H1 (cell line): ENCODE measurements around the gene DYNLT2. TPM values are rescaled to one million over a fixed set of nuclear protein-coding genes. Genes with fewer than 3 reads are reported as not detected.

Source experiments
- CTCF ChIA-PET: fragments of 300-600 bp; sonication (Branson Sonifier 250); formaldehyde crosslinking; loops from one replicate; lab custom pipeline; 2021; ENCODE audit not compliant: partially characterized antibody; lab: Charles Lee
- POLR2A ChIA-PET: fragments of 300-600 bp; sonication (Branson Sonifier 250); formaldehyde crosslinking; loops from one replicate; lab custom pipeline; 2021; ENCODE audit warnings: inconsistent platforms; ENCODE audit not compliant: partially characterized antibody; lab: Charles Lee
- DNase-seq, 2 experiments: peaks; one replicate each; pipeline versions ENCODE4 v3.0.0 to v3.0.0-alpha.2; 2010 to 2022; ENCODE audit warnings: low spot score in 2 of 2, low read depth in 1 of 2, mixed read lengths in 1 of 2
- FAIRE-seq: peaks from 2 replicates; lab custom pipeline; 2011; peaks lifted over from hg19 to GRCh38; lab: Jason Lieb, UNC
- H2AFZ ChIP-seq: 2 replicates; pipeline ENCODE4 v1.8.1; 2012; ENCODE audit warnings: low read length, inconsistent platforms
- H2AK5ac ChIP-seq: 2 replicates; pipeline ENCODE4 v1.6.1; 2013; ENCODE audit warnings: low read depth, low read length
- H2BK120ac ChIP-seq: replicated peaks from 2 replicates; pipeline ENCODE3; 2013; ENCODE audit warnings: low read depth, low read length, inconsistent platforms
- H2BK12ac ChIP-seq: 2 replicates; pipeline ENCODE4 v1.6.1; 2013; ENCODE audit warnings: low read depth, low read length
- H2BK15ac ChIP-seq: 2 replicates; pipeline ENCODE4 v1.6.1; 2013; ENCODE audit warnings: low read length
- H2BK20ac ChIP-seq: 2 replicates; pipeline ENCODE4 v1.6.1; 2013; ENCODE audit warnings: low read length
- H2BK5ac ChIP-seq: 2 replicates; pipeline ENCODE4 v1.6.1; 2013; ENCODE audit warnings: low read depth, low read length
- H3K14ac ChIP-seq: 2 replicates; pipeline ENCODE4 v1.6.1; 2013; ENCODE audit warnings: inconsistent platforms; ENCODE audit not compliant: insufficient read length
- H3K18ac ChIP-seq: 2 replicates; pipeline ENCODE4 v1.6.1; 2013; ENCODE audit warnings: low read length; ENCODE audit errors: extremely low read depth
- H3K23ac ChIP-seq: 2 replicates; pipeline ENCODE4 v1.6.1; 2013; ENCODE audit warnings: inconsistent platforms; ENCODE audit not compliant: insufficient read length
- H3K23me2 ChIP-seq: 2 replicates; pipeline ENCODE4 v1.6.1; 2013; ENCODE audit warnings: low read depth, low read length
- H3K27ac ChIP-seq: 2 replicates; pipeline ENCODE4 v1.6.1; 2011; ENCODE audit warnings: low read depth, low read length, inconsistent platforms
- H3K27me3 ChIP-seq, 4 experiments: replicated peaks in 1 of 4; 1 replicate in 1 of 4; 2 replicates in 3 of 4; pipeline versions ENCODE4 v1.6.1 to v1.8.1; 2011 to 2013; ENCODE audit warnings: low read length in 3 of 4, mild to moderate bottlenecking in 3 of 4, inconsistent platforms in 2 of 4, mixed read lengths in 2 of 4, moderate library complexity in 1 of 4; ENCODE audit not compliant: control insufficient read depth in 3 of 4, insufficient read depth in 3 of 4; ENCODE audit errors: extremely low read depth in 1 of 4
- H3K36me3 ChIP-seq, 4 experiments: 2 replicates each; pipeline versions ENCODE4 v1.6.1 to v1.8.1; 2011 to 2013; ENCODE audit warnings: mild to moderate bottlenecking in 4 of 4, low read length in 3 of 4, moderate library complexity in 2 of 4, control low read depth in 1 of 4, inconsistent platforms in 1 of 4; ENCODE audit not compliant: insufficient read depth in 4 of 4, control insufficient read depth in 2 of 4
- H3K4ac ChIP-seq: replicated peaks from 2 replicates; pipeline ENCODE3; 2013; ENCODE audit warnings: low read length, low read depth, mixed read lengths, inconsistent platforms; ENCODE audit not compliant: insufficient read length
- H3K4me1 ChIP-seq, 4 experiments: replicated peaks in 1 of 4; 1 replicate in 1 of 4; 2 replicates in 3 of 4; pipeline versions ENCODE4 v1.6.1 to v1.8.1; 2011 to 2013; ENCODE audit warnings: low read length in 3 of 4, inconsistent platforms in 2 of 4, mixed read lengths in 1 of 4; ENCODE audit not compliant: insufficient read depth in 4 of 4, control insufficient read depth in 3 of 4
- H3K4me2 ChIP-seq, 2 experiments: 2 replicates each; pipeline versions ENCODE4 v1.6.1 to v1.8.1; 2011 to 2013; ENCODE audit warnings: low read depth in 2 of 2, low read length in 2 of 2, control low read depth in 1 of 2, inconsistent platforms in 1 of 2, mild to moderate bottlenecking in 1 of 2; ENCODE audit not compliant: insufficient read depth in 1 of 2
- H3K4me3 ChIP-seq, 4 experiments: fragments of 200-600, 300-600 bp in 1 of 4; sonication (generic), shearing (Covaris generic), sonication (Bioruptor Twin) in 1 of 4; 2 replicates each; pipeline versions ENCODE4 v1.5.1 to v1.8.1; 2011 to 2016; ENCODE audit warnings: low read length in 4 of 4, low read depth in 3 of 4, control low read depth in 2 of 4, inconsistent platforms in 2 of 4, mild to moderate bottlenecking in 2 of 4, mixed read lengths in 1 of 4, moderate library complexity in 1 of 4; ENCODE audit not compliant: insufficient read depth in 2 of 4; ENCODE audit errors: extremely low read depth in 1 of 4
- H3K56ac ChIP-seq: replicated peaks from 2 replicates; pipeline ENCODE3; 2013; ENCODE audit warnings: low read depth, mild to moderate bottlenecking, mixed read lengths, low read length, inconsistent platforms; ENCODE audit not compliant: insufficient read length
- H3K79me1 ChIP-seq: 2 replicates; pipeline ENCODE4 v1.6.1; 2013; ENCODE audit warnings: low read depth, low read length, control low read depth
- H3K79me2 ChIP-seq, 2 experiments: 2 replicates each; pipeline versions ENCODE4 v1.6.1 to v1.8.1; 2012 to 2013; ENCODE audit warnings: low read length in 2 of 2, mild to moderate bottlenecking in 2 of 2, inconsistent platforms in 1 of 2; ENCODE audit not compliant: insufficient read depth in 2 of 2, control insufficient read depth in 1 of 2
- H3K9ac ChIP-seq, 4 experiments: replicated peaks in 1 of 4; 1 replicate in 1 of 4; 2 replicates in 3 of 4; pipeline versions ENCODE4 v1.6.1 to v1.8.1; 2011 to 2013; ENCODE audit warnings: low read depth in 3 of 4, low read length in 3 of 4, control low read depth in 2 of 4, mild to moderate bottlenecking in 2 of 4, moderate library complexity in 2 of 4, inconsistent platforms in 1 of 4; ENCODE audit errors: extremely low read depth in 1 of 4
- H3K9me3 ChIP-seq, 2 experiments: 2 replicates each; pipeline versions ENCODE4 v1.6.1 to v1.8.1; 2012 to 2013; ENCODE audit warnings: mild to moderate bottlenecking in 2 of 2, moderate library complexity in 2 of 2, control low read depth in 1 of 2, inconsistent platforms in 1 of 2, low read depth in 1 of 2, low read length in 1 of 2, mixed read lengths in 1 of 2; ENCODE audit not compliant: insufficient read depth in 2 of 2
- H4K20me1 ChIP-seq, 2 experiments: replicated peaks in 1 of 2; 2 replicates each; pipeline versions ENCODE3 to v1.8.1; 2011 to 2013; ENCODE audit warnings: inconsistent platforms in 2 of 2, low read length in 2 of 2, mild to moderate bottlenecking in 1 of 2; ENCODE audit not compliant: insufficient read depth in 2 of 2, control insufficient read depth in 1 of 2
- H4K5ac ChIP-seq: 2 replicates; pipeline ENCODE4 v1.6.1; 2013; ENCODE audit warnings: low read length, low read depth, mixed read lengths, inconsistent platforms; ENCODE audit not compliant: insufficient read length
- H4K8ac ChIP-seq: 2 replicates; pipeline ENCODE4 v1.8.0; 2013; ENCODE audit warnings: mild to moderate bottlenecking, moderate library complexity, low read length, inconsistent platforms; ENCODE audit not compliant: insufficient read depth; ENCODE audit errors: extremely low read depth
- H4K91ac ChIP-seq: replicated peaks from 2 replicates; pipeline ENCODE3; 2013; ENCODE audit warnings: low read length, mixed read lengths, inconsistent platforms; ENCODE audit not compliant: insufficient read length
- CEBPB ChIP-seq: IDR thresholded peaks from 2 replicates; pipeline ENCODE4 v1.6.1; 2012; ENCODE audit warnings: low read depth, low read length
- E2F6 ChIP-seq: IDR thresholded peaks from 2 replicates; pipeline ENCODE4 v1.6.1; 2012; ENCODE audit warnings: inconsistent platforms
- NRF1 ChIP-seq: IDR thresholded peaks from 2 replicates; pipeline ENCODE4 v1.6.1; 2011; ENCODE audit warnings: mild to moderate bottlenecking, low read depth, low read length, improper control_type of control experiment
- RXRA ChIP-seq: IDR thresholded peaks from 2 replicates; pipeline ENCODE4 v1.6.1; 2011; ENCODE audit warnings: low read depth, mild to moderate bottlenecking, low read length, moderate library complexity; ENCODE audit not compliant: insufficient read depth
- SP2 ChIP-seq: IDR thresholded peaks from 2 replicates; pipeline ENCODE4 v1.6.1; 2012; ENCODE audit warnings: mild to moderate bottlenecking, low read length, inconsistent platforms
- TAF1 ChIP-seq: IDR thresholded peaks from 2 replicates; pipeline ENCODE4 v1.6.1; 2011; ENCODE audit warnings: mild to moderate bottlenecking, low read depth, low read length
- TBP ChIP-seq: IDR thresholded peaks from 2 replicates; pipeline ENCODE4 v1.6.1; 2011; ENCODE audit warnings: low read depth, low read length, improper control_type of control experiment
- WGBS, 2 experiments: shearing (Covaris generic) in 1 of 2; methylation state at CpG; one replicate each; pipeline versions ENCODE4 v1.1.6 to v1.1.7; 2013 to 2015; ENCODE audit warnings: low lambda C conversion rate in 2 of 2, mixed read lengths in 2 of 2, inconsistent platforms in 1 of 2, low coverage in 1 of 2, missing lambda C conversion rate in 1 of 2; ENCODE audit not compliant: insufficient replicate concordance in 2 of 2, insufficient coverage in 1 of 2, insufficient read length in 1 of 2; ENCODE audit errors: extremely low coverage in 1 of 2, missing lambda C conversion rate in 1 of 2; 5-methylcytosine and 5-hydroxymethylcytosine counted together
- polyA plus RNA-seq, 7 experiments: library from polyadenylated mRNA; depleted of rRNA in 3 of 7; stranded (reverse) in 5 of 7; unstranded in 2 of 7; fragments of >200 nt in 5 of 7; fragments of 200-250 nt in 2 of 7; gene quantifications; 1 replicate in 5 of 7; 2 replicates in 1 of 7; 4 replicates in 1 of 7; pipeline versions ENCODE4 v1.2.1 to v1.2.3, GENCODE V29; 2011 to 2013; ENCODE audit warnings: missing spikeins in 2 of 7, mixed read lengths in 2 of 7
- total RNA-seq: library from RNA; stranded (reverse); fragmentation: NEBNext Ultra II Directional; extraction: Animal tissue kit (Norgen Biotek cat#: 25700); gene quantifications from 2 replicates; pipeline ENCODE4 v1.2.1, GENCODE V29; 2021
- TF ChIP-seq, protein P1 (sequence below): IDR thresholded peaks from 2 replicates; pipeline ENCODE4 v1.6.1; 2011; ENCODE audit warnings: low read length, improper control_type of control experiment

DYNLT2 gene
- total and polyA plus RNA-seq, 2 of the 8 experiments (the other 6 are each of a cell fraction or from before 2014, with no cell fraction given) = 0.48 to 1.8 TPM

- peaks cover 0 to 2% (median under 1%) of the 10 kb centered on the region in 4 experiments; a peak in 1 of 7 replicates for H3K27me3 ChIP-seq
- no peak overlapping the region for H3K23ac ChIP-seq
- peaks cover 0 to 29% of the 10 kb centered on the region in 2 experiments; a peak in 2 of 4 replicates for H3K79me2 ChIP-seq
- H3K14ac ChIP-seq = no peak overlapping the region
- 0 out of 2 replicates have a peak overlapping the region, but pooled peaks have one; percentile 16 for H2BK20ac ChIP-seq
- H3K4me3 ChIP-seq = peak overlapping the region; percentile 68 to 87 (median 79)
- peak overlapping the region; percentile 95; the same call in 1 of the 2 replicates for H4K8ac ChIP-seq
- no peaks in the 10 kb centered on the region for H3K36me3 ChIP-seq
- H3K56ac ChIP-seq = peak overlapping the region; percentile 77
- peak overlapping the region; percentile 93 for H3K27ac ChIP-seq
- H2BK15ac ChIP-seq = 0 out of 2 replicates have a peak overlapping the region, but pooled peaks have one; percentile 14
- peaks cover 1 to 10% of the 10 kb centered on the region in 2 experiments for H4K20me1 ChIP-seq
- H3K4me2 ChIP-seq = peak overlapping the region; percentile 80 to 97
- H4K5ac ChIP-seq = no peak overlapping the region
- H2BK120ac ChIP-seq = no peak overlapping the region
- peaks cover 0 to 9% (median 4%) of the 10 kb centered on the region in 4 experiments; a peak in 5 of 7 replicates for H3K4me1 ChIP-seq
- peak overlapping the region; percentile 39; the same call in 1 of the 2 replicates for H2AFZ ChIP-seq
- H2BK12ac ChIP-seq = peak overlapping the region; percentile 86; the same call in 1 of the 2 replicates
- DNase-seq (peak in 1 of 2 experiments; percentile 49), FAIRE-seq (no peak)
- H2BK5ac ChIP-seq = peak overlapping the region; percentile 83
- 21 to 100% methylated on average over 1 to 28 of the region's 29 CpGs for WGBS, 2 experiments
- ChIA-PET POLR2A (interaction anchor here (1.1 to 5.9 kb wide), 7 partner anchors 10 to 38 kb away, joined by 4 to 58 read pairs (median 6); partner anchors contain the start of genes C6orf120, DYNLT2, ERMARD and WDR27), CTCF (interaction anchor here (0.6 to 1.3 kb wide), 2 partner anchors 22 to 41 kb away, joined by 3 read pairs; no protein-coding TSS in a partner anchor)
- peak overlapping the region; percentile 95 for H4K91ac ChIP-seq
- peaks cover 3% of the 10 kb centered on the region; the same call in 1 of the 2 replicates for H3K79me1 ChIP-seq
- no peaks in the 10 kb centered on the region for H3K9me3 ChIP-seq
- peak overlapping the region; percentile 80 to 96 (median 88) for H3K9ac ChIP-seq
- peak overlapping the region; percentile 56; the same call in 1 of the 2 replicates for H2AK5ac ChIP-seq
- peaks cover 15% of the 10 kb centered on the region for H3K23me2 ChIP-seq
- H3K18ac ChIP-seq = peak overlapping the region; percentile 89
- H3K4ac ChIP-seq = peak overlapping the region; percentile 79
- TF ChIP-seq, protein P1, sequence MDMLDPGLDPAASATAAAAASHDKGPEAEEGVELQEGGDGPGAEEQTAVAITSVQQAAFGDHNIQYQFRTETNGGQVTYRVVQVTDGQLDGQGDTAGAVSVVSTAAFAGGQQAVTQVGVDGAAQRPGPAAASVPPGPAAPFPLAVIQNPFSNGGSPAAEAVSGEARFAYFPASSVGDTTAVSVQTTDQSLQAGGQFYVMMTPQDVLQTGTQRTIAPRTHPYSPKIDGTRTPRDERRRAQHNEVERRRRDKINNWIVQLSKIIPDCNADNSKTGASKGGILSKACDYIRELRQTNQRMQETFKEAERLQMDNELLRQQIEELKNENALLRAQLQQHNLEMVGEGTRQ = no peak
- TF ChIP-seq E2F6 (peak; percentile 52; the same call in 1 of the 2 replicates), TBP (peak; percentile 49; the same call in 1 of the 2 replicates), SP2 (no peak), NRF1 (no peak), CEBPB (no peak), RXRA (no peak), TAF1 (peak; percentile 61)
These were observed 26.0 kb downstream of the DYNLT2 start for GRCh38 chr6:169725125-169726048.
